Stimulated activated naive CD4-positive, alpha-beta T cell treated with Interleukin-2 at 50 U/mL for 16 hours (primary cell): Measurements from ENCODE around the gene TBC1D13.
"Not testable (repeated sequence)": the region's sequence is repeated elsewhere in the genome, so short reads cannot be mapped to it uniquely, and the experiment has no call there.

Source experiments
- DNase-seq: peaks from one replicate; lab custom pipeline; 2025; lab: John Stamatoyannopoulos, UW

Gene TBC1D13

DNA sequence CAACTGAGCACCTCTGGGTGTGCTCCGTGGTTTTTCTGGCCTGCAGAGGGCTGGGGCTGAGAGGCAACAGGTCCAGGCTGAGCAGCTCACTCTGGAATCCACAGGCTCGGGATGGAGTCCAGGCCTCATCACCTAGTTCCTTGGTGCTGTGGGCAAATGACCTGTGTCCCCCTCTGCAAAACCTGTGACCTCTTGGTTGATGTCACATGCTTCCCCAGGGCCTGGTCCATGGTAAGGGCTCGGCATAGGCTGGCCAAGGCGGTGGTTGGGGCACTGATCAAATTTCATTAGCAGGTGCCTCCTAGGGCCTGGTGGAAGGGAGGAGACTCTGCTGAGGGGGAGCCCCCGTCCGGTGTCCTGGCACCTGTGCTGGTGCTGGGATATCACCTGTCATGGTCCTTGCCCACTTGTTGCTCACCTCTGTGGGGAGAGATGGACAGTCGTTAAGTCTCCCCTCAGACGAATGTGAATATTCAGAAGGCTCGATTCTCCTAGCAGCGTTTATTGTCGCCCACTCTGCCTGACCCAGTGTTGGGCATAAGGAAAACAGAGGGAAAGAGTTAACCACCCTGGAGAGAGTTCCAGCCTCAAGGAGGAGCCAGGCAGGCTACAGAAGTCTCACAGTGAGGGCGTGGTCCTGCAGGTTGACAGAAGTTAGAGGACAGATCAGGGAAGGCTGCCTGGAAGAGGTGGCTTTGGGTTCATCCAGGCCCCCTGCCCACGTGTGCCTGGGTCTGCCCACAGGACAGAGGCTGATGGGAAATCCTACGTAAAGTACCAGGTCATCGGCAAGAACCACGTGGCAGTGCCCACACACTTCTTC is 34.7 kb downstream of the TBC1D13 start:
- DNase-seq: no peak

DNA sequence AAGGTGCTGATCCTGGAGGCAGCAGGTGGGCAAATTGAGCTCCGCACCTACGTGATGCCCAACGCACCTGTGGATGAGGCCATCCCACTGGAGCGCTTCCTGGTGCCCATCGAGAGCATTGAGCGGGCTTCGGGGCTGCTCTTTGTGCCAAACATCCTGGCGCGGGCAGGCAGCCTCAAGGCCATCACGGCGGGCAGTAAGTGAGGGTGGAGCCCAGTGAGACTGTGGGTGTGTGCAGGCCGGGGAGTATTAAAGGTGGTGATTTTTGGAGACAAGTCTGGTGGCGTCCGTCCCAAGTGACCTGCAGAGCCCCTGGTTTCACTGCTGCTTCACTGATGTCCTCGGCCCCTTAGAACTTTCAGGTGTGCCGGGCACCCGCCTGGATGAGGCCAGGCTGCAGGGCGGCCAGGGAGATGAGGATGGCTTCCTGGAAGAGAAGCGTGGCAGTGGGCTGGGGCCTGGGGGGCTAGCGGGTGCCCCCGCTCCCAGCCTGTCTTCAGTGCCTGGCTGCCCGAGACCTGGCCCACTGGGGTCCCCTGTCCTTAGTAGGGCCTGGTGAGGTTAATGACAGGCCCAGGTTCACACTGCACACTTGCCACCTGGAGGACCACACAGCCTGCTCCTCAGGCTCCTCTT is 35.5 kb downstream of the TBC1D13 start:
- DNase-seq: no peak

DNA sequence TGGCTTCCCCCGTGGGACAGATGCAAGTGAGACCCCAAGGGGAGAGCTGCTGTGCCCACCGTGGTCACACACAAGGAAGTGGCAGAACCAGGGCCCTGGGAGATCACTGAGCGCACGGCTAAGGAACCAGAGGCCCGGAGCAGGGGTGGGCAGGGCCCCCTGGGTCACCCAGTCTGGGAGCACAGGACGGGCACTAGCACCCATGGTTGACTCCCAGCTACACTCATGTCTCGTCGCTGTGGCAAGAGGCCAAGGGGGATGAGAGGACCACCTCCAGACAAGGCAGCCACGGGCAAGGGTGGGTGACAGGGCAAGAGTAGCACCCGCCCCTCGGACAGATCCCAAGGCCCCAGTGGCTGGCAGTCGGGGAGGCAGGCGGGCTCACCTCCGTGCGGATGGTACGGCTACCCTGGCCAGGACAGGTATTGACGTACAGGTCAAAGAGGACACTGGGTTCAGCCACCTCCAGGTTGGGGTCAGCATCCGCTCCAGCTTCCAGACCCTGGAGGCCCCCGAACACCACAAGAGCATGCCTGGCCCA is 36.4 kb downstream of the TBC1D13 start:
- DNase-seq: no peak

DNA sequence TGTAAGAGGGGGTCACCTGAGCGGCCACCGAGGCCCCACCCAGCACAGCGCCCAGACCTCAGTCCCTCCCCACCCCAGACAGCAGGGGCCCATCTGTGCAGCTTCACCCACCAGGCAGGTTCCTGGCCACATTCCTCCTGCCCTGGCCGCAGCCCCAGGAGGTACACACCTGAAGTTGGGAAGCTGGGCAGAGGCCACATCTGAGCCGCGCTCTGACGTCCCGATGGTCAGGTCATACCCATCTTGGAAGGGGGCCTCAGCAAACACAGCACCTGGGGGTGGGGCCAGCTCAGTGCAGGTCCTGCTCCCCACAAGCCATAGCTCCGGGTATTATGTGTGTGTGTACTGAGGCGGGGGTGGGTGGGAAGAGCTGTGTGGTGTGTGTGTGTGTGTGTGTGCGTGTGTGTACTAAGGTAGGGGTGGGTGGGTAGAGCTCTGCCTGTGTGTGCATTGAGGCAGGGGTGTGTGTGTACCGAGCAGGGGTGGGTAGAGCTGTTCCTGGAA is 36.9 kb downstream of the TBC1D13 start:
- no peak for DNase-seq

DNA sequence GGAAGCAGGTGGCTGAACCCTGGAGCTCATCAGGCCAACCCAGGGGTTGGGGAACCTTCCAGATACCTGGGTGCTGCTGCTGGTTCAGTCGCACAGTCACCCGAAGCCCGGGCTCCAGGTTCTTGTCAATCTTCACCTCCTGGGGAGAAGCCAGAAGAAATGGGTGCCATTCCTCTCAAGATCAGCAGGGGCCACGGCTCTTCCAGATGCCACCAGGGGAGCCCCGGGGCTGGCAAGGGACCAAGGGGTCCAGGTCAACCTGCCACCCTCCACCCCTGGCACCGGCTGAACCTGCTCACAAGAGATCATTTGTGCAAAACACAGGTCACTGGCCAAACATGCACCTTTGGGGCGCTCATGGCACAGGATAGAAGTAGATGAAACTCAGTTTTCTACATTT is 37.9 kb downstream of the TBC1D13 start:
- no peak for DNase-seq

DNA sequence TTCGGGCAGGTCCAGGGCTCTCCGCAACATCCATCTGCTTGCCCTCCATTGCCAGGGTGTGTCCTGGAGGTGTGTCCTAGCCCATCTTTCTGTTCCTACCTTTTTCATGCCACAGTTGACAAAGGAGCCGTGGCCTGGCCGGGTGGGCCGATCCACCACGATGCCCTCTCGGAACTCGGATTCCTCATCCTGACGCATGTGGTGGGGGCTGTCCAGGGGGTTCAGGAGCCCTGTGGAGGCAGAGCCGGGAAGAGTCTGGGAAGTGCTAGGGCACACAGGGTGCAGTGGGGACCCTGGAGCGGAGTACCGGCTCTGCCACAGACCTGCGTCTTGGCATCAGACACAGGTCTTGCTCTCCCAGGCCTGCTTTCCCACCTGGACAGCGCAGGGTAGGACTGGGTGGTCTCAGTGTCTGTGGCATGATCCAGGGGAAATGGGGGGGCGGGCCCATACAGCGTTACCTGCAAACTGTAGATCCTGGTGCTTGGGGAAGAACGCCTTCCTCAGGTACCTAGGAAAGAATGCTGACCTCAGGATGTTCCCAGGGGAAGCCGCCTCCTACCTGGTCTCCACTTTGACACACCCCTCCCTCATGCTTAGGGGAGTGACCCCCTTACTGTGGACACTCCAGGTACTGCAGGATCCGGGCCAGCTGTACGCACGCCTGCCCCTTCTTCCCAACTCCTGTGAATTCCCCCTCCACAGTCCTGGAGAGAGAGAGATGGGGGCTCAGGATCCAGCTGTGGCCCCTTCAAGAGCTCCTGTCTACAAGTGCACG is 39.1 kb downstream of the TBC1D13 start:
- no peak for DNase-seq

DNA sequence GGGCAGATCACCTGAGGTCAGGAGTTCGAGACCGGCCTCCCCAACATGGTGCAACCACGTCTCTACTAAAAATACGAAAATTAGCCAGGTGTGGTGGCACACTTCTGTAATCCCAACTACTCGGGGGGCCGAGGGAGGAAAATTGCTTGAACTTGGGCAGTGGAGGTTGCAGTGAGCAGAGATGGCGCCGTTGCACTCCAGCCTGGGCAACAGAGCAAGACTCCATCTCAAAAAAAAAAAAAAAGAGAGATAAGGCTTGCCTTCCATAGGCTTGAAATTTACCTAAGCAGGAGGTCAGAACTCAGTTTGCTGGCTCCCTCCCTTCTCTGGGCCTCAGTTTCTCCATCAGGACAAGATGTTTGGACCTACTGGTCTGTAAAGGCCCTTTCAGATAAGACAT is 41.2 kb downstream of the TBC1D13 start:
- DNase-seq: no peak

DNA sequence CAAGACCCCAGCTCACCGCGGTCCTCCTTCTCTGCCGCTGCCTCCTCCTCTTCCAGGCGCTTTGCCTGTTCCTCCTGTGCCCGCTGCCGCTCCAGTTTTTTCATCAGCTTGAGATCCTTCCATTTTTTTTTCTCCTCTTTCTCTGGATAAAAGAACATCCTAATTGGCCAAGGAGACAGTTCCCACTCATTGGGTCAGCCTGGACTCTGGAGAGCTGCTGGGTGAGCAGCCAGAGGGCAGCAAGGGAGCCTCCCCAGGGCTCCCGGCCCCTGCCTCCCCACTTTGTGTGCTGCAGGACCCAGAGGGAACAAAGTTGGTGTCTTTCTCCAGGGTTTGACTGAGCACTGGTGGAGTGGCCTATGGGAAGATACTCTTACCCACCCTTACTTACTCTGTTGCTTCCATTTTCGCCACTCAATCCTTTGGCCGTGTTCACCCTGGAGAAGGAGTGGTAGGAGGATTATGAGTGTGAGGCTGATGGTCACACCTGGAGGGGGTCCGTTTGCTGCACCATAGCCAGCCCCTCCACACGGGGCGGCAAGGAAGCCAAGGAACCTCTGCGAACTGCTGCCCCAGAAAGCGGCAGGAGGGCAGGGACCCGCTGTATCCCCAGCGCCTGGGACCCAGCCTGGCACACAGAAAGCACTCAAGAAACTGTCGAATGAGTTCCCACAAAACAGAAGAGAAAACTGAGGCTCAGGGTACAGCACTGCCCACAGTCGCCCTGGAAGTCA is 41.8 kb downstream of the TBC1D13 start:
- no peak for DNase-seq

DNA sequence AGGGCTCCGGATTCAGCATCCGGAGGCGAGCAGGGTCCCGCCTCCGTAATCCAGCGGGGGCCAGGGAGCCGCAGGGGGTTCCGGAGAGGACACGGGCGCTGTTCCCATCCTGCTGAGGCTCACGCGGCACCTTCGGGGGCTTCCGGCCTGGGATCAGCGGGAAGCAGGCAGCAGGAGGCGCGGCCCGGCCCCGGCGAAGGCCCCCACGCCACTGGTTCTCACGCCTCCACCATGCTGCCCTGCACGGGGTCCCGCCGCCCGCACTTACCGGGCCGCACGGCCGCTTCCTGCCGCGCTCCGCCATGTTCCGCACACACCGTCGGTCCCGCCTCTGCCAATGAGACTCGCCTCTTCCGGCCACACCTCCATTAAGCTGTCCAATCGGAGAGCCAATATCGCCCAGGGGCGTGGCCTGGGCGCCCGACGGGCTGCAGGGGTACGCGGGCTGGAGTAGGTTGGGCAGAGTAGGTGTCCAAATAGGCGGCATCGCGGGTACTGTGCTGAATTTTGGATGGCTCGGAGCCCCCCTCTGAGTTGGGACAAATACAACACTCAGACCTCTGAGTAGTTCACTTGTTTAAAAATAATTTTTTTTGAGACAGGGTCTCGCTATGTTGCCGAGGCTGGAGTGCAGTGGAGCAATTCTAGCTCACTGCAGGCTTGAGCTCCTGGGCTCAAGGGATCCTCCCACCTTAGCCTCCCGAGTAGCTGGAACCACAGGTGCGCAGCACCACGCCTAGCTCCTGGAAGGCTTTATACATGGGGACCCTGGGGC is 42.6 kb downstream of the TBC1D13 start, which contains the start of gene SPOUT1:
TSS of gene SPOUT1 (minus strand) at position 318 of the 775 bp plus-strand sequence. CDS start at position 304, 14 bp downstream.
- peak; percentile 89 for DNase-seq

DNA sequence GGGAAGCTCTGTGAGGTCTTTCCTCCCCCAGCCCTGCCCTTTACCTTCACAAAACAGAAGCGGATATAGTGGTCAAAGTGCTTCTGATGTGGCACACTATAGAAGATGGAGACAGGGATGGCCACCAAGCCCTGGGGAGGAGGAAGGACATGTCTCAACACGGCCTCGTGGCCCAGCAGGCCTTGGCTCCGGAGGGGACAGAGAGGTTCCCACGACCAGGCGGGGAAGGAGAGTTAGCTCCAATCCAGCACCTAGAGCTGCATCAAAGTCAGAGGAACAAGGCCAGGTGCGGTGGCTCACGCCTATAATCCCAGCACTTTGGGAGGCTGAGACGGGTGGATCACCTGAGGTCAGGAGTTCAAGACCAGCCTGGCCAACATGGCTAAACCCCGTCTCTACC is 46.6 kb downstream of the TBC1D13 start:
- DNase-seq: no peak

DNA sequence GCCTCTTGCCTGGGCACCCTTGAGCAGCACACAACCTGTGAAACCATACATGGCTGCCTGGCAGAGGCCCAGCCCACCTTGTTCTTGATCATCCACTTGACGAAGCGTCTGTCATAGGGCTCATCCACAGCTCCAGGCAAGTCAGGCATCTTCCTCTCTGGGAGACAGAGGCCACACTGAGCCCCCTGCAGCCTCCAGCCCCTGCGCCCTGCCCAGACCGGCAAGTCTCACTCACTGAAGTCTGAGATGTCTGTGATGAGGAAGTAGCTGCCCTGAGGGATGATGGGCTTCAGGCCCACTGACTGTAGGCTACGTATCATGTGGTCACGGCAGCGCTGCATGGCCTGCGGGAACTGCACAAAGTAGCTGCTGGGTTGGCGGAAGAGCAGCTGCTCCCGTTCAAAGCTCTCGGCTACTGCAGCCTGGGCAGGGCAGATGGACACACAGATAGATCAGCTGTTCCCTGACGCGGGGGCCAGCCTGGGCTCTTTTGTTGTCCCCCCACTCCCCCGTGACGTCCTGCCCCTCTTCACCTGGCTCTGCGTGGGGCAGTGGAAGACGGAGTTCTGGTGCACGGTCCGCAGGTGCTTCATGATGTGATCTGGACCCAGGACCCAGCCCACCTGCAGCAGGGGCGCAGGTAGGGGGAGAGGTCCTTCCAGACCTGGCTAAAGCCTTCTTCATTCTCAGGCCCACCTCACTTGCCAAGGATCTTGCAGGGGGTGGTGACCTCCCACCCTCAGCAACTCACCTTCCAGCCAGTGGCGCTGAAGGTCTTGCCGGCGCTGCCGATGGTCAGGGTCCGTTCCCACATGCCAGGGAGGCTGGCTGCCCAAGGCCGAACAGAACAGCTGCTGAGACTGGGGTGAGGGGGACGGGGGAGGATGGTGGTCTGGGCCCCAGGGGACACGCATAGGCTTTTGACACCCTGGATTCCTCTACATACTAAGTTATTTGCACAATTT is 48.5 kb downstream of the TBC1D13 start:
- DNase-seq: no peak

DNA sequence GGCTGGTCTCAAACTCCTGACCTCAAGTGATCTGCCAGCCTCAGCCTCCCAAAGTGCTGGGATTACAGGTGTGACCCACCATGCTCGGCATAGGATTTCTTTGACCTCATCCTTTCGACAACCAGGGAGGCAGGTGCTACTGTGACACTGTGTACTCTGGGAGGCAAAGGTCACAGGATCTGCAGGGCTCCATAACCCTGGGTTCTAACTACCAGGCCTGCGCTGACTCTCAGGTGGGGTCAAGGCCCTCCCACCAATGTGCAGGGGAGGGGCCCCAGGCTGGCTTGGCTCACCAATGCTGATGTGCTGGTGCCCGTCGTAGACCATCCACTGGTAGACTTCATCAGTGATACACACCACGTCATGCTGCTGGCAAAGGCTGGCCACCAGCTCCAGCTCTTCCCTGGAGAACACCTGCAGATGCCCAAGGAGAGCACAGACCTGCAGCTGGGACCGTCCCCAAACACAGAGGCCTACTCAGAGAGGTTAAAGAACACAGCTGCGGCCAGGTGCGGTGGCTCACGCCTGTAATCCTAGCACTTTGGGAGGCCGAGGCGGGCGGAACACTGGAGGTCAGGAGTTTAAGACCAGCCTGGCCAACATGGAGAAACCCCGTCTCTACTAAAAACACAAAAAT is 49.6 kb downstream of the TBC1D13 start:
- DNase-seq: no peak

DNA sequence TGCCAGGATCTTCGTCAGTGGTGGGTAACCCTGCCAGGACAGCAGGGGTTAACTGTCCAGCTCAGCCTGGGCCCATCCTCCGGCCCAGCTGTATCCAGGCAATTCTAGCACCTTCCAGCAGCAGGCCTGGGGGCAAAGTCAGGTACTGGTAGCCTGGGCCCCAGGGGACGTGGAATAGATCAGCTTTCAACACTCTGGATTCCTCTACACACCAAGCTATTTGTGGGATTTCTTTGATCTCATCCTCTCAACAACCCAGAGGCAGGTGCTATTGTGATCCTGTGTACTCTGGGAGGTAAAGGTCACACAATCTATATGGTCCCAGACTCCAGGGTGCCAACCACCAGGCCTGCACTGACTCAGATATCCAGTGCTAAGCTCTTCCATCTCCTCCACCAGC is 51.3 kb downstream of the TBC1D13 start:
- no peak for DNase-seq

DNA sequence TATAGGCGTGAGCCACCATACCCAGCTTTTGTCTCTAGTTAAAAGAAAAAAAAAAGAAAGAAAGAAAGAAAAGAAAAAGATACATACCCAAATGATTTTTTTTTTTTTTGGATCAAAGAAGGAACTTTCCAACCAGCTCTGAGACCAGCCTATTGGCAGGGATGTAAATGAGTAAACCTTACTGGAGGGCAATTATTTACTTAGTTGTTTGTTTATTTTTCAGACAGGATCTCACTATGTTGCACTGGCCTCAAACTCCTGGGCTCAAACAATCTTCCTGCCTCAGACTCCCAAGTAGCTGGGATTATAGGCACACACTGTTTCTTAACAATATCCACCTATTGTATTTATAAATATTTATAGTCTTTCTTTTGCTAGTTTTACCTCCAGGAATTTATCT is 53.5 kb downstream of the TBC1D13 start:
- no peak for DNase-seq

DNA sequence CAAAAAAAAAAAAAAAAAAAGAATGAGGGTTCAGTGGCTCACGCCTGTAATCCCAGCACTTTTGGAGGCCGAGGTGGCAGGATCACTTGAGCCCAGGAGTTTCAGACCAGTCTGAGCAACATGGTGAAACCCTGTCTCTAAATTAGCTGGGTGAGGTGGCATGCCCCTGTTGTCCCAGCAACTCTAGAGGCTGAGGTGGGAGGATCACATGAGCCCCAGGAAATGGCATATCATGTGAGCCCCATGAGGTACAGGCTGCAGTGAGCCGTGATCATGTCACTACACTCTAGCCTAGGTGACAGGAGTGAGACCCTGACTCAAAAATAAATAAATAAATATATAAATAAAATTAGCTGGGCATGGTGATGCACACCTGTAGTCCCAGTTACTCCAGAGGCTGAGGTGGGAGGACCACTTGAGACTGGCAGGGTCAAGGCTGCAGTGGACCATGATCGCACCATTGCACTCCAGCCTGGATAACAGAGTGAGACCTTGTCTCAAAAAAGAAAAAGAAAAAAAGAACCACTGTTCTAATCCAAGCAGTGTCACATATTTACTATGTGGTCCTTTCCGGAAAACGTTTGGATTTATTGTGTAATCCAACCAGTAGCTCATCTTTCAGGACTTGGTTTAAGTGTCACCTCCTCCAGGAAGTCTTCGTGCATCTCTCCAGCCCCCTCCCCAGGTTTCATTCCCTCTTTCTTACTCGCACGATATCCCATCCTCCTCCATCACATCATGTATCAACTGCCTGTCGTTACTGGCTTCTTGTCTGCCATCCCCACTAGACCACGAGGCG is 54.8 kb downstream of the TBC1D13 start:
- DNase-seq: no peak

DNA sequence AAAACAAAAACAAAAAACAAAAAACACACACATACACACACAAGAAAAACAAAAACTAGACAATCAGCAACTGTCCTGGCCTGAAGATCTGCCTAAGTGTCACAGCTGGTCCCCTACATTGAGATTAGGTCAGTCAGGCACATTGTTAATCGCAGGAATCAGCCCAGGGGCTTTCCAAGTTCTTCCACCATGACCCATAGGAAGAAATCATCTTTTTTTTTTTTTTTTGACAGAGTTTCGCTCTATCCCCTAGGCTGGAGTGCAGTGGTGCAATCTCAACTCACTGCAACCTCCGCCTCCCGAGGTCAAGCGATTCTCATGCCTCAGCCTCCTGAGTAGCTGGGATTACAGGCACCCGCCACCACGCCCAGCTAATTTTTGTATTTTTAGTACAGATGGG is 56.1 kb downstream of the TBC1D13 start:
- DNase-seq: not testable (repeated sequence)

DNA sequence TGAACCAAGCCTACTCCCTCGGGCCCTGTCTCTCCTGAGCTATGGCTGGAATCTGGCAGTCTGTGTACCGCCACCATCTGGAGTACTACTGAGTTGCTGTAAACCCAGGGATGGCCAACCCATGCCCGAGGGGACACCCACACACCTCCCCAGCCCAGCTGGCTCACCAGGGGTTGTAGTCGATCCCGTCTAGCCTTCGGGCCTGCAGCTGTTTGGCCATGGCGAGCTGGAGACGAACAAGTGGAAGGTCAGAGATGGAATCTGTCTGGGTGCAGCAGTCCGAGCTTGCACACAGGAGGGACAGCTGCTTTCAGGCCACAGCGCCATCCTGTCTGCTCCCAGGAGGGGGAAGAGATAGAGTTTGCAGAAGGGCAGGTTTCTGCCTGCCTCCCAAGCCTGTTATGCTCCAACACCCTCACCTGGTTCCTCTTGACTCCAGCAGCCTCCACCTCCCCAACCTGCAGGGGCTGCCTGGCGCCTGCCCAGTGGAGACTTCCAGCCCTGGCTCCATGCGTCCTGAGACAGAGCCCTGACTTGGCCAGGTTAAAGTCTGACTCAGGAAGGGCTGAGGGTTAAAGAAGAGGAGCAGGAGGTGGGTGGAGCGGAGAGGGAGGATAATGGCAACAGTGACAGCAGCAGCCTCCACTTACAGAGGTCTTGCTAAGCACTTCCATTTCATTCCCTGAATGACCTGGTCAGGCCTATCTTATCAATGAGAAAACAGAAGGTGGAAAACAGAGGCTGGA is 58.3 kb downstream of the TBC1D13 start:
- no peak for DNase-seq

DNA sequence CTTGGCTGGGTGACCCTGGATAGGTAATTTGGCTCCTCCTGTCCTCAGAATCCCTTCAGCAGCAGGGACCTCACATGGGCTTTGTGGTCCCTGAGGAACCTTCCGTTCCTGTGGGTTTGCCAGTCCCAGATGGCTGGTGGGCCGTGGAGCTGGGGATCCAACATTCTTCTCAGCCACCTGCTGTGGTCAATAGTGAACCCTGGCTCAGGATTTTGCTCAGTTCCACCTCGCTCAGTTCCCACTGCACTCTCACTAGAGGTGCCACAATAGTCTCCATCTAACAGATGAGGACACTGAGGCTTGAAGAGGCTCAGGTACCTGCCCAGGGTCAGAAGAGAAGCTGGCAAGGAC is 59.6 kb downstream of the TBC1D13 start:
- no peak for DNase-seq
